GM19240 (cell line): ENCODE results near the gene ZNF521.

Experiments used
- DNase-seq: peaks from one replicate; pipeline ENCODE4 v3.0.0; 2011; ENCODE audit warnings: low spot score; ENCODE audit not compliant: insufficient read length

ZNF521 gene

DNA sequence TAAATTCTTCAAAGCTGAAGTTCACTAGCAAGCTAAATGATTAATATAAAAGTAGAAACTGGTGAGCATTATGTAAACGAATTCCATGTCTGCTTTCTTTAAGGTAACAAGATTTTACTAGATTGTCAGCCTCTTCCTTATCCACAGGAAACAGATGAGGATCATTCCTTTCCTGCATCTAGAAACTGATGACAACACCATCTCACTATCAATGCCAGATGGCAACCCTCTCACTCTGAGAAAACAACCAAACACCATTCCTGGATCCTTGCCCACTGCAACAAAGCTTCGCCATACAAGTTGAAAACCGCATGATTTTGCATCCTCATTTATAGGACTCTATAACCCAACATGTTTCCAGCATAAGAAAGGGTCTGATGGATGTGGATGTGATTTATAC lies 122.9 kb downstream of the ZNF521 start:
- no peak for DNase-seq

DNA sequence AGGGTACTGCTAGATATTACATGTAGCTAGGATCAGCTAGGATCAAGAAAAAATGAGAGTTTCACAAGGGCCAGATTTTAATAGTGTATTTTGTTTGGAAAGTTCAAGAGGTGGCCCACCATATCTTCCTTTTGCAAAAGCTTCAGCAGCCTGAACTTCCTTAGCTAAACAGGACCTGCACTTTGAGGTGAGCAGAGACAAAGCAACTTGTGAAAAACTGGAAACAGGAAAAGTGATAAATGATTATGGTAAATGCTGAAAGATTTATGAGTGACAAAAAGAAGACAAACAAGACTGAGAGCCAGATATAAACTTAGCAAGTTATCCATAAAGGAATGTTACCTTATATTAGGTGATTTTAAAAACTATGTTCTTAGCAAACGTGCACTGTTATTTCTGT lies 123.6 kb downstream of the ZNF521 start:
- DNase-seq = no peak

DNA sequence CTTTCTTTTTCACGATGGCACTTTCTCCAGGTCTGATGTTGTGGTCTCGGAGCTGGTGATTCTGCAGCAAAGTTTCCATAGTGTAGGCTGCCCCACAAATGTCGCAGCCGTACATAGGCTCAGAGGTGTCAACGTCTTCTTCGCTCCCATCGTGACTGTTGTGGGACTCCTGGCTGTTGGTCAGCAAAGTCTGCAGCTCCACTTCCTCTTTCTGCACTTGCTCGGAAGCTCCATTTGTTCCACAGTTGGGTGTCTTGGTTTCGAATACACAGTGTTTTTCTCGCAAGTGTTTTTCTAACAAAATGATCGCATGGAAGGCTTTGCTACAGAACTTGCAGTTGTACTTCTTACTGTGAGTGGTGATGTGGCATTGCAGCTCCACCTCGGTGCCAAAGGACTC lies 126.8 kb downstream of the ZNF521 start:
- no peak for DNase-seq

DNA sequence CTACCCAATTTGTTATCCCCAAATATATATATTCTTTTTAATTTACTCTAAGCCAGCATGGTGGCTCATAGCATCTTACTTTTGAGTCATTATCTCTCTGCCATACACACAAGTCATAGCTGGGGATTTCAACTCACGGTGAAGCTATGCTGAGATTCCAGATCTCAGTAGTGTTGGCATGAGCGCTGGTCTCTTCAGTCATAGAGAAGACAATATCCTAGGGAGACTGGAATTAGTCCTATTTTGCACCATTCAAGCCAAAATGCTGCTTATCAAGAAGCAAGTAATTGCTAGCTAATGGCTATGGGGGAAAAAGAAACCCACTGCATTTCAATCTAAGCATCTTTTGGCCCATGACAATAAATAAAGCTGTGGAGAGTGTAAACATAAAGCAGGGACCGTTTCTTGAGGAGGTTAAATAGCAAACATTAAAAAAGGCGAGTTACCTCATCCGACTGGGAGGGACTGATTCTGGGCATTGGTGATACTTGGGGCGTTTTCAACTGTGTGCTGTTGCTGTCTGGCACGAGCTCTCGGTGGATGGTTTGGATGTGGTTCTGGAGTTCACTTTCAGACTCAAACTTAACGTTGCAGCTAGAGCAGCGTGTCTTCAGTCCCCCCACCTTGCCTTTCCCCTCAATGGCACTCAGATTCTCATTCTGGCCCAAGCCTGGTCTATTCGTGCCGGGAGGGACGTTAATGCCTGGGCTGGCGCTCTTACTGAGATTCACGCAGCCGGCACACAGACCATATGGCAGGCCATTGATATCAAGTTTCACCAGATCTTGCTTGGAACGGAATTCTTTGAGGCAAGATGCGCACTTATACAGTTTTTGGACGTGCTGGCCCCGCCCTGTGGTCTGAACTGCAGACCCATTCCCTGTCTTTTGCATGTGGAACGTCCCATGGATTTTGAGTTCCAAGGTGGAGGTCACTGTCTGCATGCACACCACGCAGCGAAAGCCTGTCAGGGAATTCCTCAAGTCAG lies 127.8 kb downstream of the ZNF521 start:
- no peak for DNase-seq

DNA sequence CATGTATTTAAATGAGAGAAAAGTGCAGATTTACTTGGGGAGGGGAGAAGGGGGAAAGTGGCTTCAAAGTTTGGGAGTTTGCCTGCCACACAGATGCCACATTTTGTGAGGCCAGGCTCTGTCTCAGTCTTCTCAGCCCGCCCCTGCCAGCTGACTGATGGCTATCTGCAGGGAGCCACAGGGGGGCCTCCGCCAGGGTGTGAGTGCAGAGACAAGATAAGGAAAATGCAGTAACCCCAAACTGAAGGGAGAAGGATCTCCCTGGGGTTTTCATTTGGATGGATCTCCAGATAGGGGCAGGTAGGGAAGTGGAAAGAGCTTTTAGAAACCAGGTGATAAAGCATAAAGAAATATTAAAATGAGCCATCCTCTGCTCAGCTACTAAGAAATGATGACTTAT lies 128.8 kb downstream of the ZNF521 start:
- no peak for DNase-seq

DNA sequence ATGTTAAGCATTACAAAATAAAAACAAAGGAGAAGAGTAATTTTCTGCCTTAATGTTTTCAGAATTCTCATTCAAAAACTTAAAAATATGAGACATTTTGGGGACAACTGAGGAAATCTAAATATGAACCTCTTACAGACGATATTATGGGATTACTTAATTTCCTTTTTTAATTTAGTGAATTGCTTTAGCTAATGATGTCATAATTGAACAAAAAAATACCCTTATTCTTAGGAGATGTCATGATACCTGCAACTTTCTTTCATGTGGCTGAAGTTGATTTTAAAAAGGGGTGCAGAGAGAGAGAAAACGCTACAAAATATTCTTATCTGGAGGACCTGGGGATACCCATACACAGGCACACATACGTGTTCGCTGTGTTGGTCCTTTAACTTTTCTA lies 129.3 kb downstream of the ZNF521 start:
- no peak for DNase-seq

DNA sequence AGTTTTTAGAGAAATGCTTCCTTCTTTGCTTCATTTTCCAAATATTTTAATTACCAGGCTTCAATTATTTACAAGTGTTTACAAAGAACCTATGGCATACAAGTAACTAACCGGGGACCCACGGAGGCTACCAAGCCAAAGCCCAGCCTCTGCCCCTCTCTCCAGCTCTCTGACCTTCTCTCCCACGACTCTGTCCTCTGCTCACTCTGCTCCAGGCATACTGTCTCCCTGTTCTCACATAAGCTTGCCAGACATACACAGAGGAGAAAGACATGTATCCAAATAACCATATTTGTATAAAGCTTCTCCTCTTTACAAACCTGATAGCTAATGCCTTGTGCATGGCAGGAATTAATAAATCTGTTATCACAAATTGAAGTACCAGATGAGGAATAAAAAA lies 141.3 kb downstream of the ZNF521 start:
- DNase-seq = no peak

DNA sequence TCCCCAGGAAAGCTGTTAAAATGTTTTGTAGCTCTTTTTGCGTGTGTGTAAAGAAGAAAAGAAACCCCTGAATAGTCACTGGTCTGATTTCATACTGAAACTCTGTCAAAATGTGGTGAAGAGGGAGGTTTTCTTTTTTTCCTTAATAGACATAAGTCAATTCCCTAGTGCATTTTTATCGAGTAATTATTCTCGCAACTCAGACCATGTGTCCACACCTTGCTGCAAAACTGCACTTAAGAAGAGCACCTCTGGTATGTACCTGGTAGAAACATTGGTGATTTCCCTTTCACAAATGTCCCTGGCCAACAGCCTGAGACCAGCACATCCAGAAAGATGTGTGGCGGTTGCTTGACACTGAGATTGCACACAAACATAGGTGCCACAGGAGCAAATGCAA lies 159.9 kb downstream of the ZNF521 start:
- no peak for DNase-seq

DNA sequence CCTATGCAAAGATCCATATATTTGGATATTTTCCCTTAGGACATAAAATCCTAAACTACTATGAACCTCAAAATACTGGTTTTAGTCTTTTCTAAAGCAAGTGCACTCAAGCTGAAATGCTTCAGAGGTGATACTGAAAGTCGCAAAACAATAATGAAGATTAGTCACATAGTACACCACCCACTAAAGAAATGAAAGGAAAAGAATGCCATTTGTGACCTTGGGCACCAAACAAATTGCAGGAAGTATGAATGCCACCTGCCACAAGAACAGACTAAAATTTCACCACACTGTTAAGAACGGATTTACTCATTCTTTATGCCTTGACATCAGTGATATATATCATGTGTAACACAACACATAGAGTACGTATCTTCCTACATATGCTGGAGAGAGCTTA lies 161.5 kb downstream of the ZNF521 start:
- no peak for DNase-seq

DNA sequence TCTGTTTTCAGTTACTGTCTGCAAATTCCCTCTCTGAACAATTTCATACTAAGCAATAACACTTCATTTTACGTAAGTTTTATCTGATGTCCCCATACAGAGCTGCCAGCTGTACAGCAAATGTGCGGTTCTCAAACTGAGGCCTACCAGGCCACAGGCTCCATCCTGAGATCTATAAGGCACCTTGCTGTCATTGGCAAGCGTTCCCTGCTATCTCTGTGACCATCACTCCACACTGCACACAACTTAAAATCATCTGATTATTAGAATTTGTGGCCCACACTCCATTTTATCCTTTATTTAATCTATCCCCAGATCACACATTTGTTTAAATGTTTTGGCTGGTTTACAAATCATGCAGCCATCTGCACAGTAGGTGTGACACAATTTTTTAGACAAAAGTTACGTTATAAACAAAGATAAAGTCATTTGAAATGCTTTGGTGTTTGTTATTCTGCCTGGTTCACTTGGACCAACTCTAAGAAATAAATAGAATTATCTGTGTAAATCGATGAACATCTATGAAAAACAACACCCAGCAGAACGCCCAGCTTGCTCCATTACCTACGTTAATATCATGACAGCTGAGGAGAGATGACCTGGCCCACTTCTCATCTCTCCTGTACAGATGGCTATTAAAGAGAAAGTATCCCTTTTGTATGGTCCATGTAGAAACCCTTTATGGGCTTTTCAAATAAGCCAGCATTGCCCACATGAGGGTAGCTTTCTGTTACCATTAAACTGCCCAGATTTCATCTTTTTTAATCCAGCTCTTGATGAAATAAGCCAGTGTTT lies 162.4 kb downstream of the ZNF521 start:
- no peak for DNase-seq

DNA sequence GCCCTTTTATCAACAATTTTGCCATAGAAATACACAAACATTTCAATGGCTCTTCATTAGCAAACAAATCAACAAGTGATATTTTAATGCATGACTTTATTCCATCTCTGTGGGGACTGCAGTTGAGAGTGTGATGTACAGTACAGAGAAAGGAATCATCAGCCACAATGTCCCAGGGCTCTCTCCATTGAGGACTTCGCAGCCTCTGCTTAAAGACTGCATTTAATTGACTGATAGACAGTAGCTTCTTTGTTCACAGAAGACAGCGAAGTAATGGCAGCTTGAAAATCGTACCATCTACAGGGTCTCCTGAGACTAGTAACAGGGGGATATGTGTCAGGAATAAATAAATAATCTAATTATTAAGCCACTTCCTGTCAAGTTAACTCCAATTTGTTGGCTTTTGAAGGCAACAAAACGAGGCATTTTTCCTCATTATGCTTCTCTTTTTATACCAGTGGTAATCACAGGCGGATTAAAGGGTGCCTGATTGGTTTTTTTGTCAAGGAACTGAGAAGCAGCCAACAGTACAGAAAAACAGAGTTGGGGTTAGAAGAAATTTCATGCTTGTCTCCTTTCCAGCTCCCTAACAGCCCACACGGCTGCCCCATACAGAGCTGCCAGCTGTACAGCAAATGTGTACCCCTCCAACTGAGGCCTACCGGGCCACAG lies 164.3 kb downstream of the ZNF521 start:
- no peak for DNase-seq

DNA sequence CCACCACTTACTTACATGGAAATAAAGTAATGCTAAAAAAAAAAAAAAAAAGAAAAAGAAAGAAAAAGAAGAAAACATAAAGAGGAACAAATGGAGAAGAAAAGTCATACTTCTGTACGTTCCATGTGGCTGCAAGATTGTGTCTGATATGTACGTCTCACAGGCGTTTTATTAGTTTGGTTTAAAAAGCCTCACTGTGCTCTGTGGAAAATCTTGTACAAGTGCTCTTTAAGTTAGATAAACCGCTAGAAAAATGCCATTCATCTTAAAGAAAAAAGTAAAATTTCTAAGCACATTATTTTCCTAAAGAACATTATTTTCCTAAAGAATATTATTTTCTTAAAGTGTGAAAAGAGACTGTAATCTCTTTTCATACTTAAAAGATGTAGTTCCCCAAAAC lies 165.1 kb downstream of the ZNF521 start:
- no peak for DNase-seq

DNA sequence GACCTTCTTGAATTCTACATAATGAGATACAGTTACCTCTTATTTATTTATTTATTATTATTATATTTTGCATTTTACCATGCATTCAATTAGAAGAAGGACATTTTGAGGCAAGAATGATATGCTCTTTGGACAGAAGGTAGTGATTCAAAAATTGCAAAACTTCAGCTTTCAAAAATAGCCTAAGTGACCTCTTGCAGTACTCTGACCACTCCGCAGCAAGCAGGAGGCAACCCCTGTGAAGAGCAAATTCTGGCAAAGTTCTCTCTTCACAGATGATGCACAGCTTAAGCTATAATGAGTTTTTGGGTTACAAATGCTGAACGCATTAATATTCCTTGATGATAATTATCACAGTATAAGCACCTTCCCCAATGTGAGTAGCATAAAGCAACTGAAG lies 170.0 kb downstream of the ZNF521 start:
- DNase-seq = no peak

DNA sequence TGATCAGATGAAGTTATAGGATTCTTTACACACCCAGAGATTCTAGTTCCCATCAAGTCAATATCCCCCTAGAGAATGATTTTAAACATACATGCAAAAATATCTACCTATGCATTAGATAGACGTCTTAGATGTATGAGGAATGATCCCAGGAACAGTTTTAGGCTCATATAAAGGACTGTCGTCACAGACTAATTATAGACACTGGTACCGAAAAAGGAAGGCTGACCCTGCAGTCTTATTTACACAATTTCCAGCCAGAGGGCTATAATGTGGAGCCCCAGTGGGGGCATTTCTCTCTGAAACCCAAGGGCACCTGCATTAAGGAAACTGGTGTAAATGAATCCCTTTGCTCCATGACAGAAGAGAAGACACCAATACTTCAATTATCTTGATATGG lies 170.4 kb downstream of the ZNF521 start:
- no peak for DNase-seq

DNA sequence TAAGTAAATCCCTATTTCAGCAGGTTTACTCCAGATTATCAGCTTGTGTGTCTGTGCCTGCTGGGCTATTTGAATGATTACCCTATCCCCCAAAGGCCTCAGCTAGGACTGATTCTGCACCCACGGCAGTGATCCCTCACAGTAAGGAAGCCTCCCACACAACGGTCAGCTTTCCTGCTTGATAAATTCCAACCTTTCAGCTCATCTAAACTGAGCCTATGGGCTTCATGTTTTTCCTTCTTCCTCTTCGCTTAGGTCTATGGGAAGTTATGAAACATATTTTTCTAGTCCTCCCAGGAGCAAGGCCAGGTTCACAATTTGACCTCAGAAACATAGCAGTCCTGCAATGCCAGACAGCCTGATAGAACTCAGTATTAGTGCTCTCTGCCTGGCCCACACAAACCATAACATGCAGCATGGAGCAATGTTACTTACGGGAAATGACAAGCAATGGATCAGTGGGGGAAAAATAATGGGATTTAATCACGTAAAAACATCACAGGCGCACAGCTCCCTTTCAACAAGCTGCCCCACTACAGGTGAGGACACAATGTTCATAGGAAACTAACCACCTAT lies 170.9 kb downstream of the ZNF521 start:
- DNase-seq = no peak

DNA sequence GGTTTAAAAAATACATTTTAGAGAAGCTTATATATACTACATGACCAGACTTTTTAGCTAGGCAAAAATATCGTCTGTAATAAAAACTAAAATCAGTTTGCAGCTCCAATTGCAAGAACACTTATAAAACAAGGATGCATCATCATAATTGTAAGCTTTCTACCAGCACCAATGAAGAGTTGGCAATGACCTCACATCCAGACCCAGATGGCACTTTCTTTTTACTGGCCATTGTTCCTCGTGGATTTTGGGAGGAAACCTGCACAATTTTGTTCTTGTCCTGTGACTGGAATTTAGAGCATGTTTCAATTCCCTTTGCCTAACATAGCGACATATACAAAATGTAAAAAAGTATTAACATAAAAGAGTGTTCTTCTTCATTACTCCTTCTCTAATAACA lies 174.3 kb downstream of the ZNF521 start:
- no peak for DNase-seq

DNA sequence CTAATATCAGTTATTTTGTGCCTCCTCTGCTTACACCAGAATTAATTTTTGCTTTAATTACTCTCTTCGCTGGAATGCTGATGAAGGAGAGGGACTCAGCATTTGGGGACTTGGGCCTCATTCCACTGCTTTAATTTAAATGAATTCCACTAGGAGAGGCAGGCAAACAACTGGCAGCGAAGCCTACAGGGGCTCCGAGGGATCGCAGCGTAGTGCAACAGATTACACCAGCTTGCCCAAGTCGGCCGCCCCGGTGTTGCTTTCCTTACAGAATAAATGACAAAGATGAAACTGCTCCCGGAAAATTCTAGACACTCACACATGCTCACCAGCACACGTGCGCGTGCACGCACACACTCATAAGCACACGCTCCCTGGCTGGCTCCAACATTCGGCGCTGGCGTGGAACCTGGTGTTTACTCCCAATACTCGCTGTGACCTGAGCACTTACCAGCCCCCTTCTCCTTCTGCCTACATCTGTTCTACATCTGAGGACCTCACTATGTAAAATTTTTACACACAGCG lies 175.4 kb downstream of the ZNF521 start:
- no peak for DNase-seq

DNA sequence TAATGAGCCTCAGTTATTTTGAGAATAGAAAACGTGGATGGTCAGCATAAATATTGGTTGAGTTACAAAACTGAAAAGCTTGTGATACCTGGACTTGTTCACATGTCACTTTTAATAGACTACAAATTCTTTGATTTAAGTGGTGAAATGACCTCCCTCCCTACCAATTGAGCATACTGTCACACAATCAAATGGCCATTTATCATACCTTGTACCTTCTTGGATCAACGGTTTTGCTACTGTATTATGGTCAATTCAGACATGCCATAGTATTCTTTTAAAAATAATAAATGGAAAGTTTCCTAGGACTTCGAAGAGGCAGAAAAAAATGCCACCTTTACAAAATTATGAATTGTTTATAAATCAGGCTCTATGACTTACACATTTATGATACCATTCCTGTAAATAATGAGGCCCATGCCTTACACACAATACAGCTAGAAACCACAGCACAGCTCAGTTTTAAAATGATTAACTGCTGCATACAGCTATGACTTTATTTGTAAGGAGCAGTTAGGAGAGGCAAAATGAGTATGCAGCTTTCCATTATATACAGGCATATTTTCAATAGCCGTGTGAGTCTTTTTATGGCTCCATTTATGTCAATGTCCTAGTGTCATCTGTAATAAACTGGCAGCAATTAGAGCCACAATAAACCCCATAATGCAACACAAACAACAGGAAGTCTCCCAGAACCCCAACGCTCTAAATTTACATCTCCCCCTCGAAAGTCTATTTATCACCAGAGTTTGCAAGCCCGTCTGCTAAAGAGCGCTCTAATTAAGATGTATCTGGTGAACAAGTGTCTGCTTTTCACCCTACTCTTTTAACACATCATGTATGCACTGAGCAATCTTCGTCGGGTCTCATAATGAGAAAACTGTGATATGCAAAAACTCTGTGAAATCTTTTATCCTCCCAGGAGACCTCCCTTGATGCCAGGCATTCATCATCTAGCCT lies 176.1 kb downstream of the ZNF521 start:
- DNase-seq = no peak

DNA sequence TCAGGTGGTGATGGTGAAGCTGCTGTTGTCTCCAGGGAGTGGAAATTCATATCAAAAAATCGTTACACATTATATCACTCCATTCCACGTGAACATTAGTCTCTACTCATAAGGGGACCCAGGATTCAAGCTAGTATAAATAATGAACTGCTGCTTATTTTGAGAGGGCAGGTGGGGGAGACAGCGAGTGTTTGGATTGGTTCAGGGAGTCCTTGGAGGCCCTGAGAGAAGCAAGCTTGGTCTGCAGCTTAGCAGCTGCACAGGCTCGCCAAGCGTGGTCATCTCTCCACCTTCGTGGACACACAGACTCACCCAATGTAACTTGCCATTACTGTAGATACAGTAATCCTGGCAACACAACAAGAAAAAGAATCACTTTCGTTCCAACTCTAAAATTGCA lies 177.6 kb downstream of the ZNF521 start:
- DNase-seq = no peak

DNA sequence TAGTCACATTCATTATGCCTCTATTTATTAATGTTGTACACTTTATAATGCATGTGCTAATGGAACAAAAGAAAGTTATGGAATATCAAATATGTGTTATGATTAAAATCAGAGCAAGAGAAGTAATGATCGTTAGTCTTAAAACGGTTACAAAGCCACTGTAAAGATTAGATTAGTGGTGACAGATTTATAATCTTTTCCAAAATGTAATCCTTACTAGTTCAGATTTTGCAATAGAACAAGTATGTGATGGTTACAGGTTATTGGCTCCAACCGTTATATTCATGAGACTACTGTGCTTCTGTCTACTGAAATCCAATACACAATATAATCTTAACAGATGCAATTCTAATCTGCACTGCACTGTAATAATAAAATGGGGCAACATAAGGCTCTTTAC lies 180.6 kb downstream of the ZNF521 start:
- no peak for DNase-seq
